CD4-positive, alpha-beta T cell treated with Interleukin-17A for 4 hours (primary cell): ENCODE measurements around the gene L1CAM.

ENCODE experiments used
- DNase-seq: peaks from one replicate; pipeline ENCODE4 v3.0.0-alpha.2; 2020; ENCODE audit warnings: mixed read lengths

Gene L1CAM

DNA sequence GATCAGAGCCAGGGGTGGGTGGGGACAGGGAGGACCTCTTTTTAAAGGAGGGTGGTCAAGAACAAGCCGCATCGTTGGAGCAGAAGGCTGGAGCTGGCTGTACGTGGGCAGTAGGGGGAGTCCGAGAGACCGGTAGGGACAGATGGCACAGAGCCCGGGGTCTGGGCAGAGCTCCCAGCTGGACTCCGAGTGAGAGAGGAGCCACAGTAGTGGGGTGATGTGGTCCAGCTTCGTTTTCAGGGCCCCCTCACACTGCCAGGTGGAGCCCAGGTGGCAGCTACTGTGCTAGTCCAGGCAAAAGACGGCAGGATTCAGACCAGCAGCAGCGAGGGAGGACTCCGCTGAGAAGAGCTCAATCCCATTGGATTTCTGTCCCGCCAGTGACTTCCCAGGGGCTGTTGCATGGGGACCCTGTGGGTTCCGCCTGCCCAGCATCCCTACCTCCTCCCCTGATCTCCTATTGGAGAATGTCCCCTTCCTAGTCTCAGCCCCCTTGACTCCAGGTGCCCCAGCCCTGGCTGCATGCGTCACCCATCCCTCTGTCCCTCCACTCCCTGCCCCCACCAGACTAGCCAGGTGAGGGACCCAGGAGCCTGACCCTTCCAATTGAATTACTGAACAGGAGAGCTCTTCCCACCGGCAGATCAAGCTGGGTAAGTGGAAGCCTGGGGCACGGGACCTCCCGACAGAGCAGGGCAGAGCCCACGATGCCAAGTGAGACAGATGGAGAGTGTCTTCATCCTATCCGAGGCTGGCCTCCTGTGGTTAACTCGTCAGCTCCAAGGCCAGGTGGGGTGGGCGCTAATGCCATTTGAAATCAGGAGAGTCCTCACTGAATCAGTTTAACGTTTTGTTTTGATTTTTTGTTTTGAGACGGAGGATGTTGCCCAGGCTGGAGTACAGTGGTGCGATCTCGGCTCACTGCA lies 37.2 kb upstream of the L1CAM start:
- peak; percentile 45 for DNase-seq

DNA sequence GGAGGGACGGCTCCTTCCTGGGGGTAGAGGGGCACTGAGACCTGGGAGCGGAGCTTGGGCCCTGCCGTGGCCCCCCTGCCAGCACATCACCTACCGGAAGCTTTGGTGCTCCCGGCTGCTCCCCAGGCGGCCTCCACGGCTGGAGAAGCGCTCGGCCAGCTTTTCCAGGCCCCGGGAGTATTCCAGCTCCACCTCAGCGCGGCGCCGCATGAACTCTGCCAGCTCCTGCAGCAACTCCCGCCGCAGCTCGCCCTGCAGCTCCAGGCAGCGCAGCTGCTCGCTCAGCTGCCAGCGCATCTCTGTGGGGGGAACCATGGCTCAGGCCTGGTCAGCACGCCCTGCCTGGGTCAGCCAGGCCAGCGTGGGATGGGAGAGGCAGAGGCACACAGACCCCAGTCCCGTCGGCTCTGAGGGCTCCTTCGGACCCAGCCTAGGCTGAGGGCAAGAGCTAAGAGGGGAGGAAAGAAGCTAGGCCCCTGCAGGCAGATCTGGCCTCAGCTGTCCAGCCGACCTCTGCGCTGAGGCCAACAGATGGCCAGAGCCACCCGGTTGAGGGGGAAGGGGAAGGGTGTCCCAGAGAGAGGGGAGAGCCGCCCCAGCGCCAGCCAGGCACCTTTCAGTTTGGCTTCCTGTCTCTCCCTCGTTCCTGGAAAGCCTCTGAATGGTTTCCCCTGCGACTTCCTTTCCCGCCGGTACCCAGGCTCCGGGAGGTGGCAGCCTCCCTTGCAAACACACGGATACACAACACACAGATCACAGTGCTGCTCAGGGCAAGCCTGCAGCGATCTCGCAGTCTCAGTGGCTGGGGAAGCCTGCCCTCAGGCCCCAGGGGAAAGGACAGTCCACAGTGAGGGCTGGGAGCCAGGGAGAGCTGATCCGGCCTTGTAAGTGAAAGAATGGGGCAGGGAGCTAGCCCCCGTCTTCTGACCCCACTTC lies 35.8 kb upstream of the L1CAM start:
- DNase-seq = peak; percentile 36

DNA sequence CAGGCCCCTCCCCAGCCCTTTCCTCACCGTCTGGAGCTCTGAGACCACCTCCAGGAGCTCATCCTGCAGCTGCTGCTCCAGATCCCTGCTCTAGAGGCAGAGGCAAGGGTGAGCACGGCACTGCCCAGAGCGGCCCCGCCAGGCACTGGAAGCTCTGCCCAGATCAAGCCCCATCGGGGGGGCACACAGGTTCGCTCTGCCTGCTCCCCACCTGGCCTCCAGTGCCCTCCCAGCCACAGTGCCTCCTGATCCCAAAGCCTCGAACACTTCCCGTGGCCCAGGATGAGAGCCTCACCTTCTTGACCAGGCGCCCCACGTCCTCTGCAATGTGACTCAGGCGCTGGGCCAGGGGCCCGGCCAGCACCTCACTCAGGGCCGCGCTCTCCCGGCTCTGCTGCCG lies 35.1 kb upstream of the L1CAM start:
- DNase-seq = no peak

DNA sequence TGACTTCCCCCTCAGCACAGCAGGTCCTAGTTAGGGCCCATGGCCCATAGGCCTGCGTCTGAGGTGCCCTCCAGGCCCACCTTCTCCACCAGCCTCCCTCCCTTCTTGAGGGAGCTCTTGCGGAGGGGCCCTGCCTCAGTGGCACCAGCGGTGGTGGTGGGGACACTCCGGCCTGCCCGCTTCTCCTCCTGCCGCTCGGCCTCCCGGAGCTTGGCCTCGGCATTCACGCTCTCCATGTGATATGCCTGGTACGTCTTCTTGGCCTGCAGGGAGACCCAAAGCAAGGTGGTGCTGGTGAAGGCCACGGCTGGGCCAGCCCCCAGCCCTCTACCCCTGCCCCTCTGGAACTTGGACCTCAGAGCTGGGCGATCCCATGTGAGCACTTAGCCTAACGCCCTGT lies 34.6 kb upstream of the L1CAM start:
- no peak for DNase-seq

DNA sequence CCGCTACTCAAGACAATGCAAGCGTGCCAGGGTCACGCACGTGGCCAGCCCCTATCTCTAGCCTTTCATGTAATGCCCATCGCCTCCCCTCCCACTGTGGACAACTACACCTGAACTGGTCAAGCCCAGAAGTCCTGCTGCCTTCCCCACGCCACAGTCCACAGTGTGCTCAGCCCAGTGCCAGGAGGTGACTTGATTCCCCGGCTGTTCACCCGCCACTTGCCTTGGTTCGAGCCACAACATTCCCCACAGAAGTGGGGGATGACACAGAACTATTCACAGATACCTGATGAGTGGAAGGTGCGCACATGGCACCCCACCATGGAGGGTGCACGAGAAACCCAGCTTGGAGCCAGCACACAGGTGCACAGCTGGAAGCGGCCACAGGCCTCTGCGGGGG lies 33.3 kb upstream of the L1CAM start:
- no peak for DNase-seq

DNA sequence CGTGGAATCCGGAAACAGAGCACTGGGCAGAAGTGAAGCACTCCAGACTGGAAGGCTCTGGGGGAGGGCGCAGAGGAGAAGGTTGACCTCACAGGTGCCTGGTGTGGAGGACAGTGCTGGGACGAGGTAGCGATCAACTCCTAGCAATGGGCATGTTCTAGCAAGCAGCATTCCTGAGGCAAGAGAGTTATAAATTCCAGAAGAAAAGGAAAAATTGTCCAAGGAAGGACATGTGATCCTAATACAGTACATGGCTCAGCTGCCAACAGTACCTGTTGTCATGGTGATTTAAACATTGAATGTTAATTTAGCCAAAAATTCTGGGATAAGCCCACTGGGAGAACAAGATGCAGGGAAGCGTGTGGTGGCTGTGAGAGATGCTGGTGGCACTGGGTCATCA lies 31.9 kb upstream of the L1CAM start:
- peak; percentile 0 for DNase-seq

DNA sequence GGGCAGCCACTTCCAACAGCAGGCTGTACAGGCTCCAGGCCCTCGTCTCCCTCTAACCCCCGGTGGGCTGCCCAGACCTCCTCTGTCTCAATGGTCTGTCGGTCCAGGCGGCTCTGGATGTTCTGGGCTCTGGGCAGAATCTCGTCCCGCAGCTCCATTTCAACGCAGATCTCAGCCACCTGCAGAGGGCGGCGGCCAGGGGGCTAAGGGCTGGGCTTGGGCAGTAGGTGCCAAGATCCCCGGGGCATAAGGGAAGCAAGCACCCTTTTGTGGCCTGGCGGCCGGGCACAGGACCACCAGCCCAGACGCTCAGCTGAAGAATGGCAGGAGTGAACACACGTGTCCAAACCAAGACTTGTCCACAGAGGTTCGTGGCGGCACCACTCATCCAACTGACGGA lies 27.7 kb upstream of the L1CAM start:
- DNase-seq = no peak

DNA sequence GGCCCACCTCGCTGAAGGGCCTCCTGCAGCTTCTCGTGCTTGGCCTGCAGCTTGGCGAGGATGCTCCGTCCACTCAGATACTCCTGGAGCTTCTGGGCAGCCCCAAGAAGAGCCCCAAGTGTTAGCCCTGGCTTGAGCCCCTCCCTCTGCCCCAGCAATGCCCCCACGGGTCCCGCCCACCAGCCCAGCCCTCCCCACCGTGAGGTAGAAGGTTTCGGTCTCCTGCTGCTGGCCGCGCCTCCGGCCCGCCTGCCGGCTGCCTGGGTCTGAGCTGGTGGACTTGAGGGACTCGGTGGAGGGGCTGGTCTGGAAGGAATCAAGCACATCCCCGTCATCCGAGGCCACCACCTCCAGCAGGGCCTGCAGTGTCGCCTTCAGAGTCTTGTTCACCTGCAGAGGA lies 27.2 kb upstream of the L1CAM start:
- no peak for DNase-seq

DNA sequence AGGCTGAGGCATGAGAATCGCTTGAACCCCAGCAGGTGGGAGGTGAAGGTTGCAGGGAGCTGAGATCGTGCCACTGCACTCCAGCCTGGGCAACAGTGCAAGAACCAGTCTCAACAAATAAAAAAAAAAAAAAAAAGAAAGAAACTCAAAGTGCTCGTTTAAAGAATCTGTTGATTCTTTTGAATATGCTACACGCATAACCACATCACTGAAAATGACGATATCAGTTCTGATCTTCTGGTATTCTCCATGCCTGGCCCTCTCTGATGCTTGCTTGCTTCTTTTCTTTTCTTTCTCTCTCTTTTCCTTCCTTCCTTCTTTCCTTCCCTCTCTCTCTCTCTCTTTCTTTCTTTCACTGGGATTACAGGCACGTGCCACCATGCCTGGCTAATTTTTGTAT lies 25.8 kb upstream of the L1CAM start:
- no peak for DNase-seq

DNA sequence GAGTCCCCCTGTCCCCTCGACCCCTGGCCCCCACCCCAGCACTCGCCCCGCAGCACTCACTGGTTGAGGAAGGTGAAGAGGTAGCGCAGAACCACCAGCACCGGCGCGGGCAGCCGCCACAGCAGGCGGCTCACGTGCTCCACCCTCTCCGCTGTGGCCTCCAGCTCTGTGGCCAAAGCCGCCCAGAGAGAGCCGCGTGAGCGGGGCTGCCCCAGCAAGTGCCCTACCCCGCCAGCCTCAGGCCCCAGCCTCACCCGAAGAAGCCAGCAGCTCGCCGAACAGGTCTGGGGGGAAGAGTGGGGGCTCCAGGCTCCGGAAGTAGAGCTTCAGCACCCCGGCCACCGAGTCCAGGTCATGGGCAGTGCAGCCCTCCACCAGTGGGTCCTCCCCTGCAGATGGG lies 24.5 kb upstream of the L1CAM start:
- no peak for DNase-seq

DNA sequence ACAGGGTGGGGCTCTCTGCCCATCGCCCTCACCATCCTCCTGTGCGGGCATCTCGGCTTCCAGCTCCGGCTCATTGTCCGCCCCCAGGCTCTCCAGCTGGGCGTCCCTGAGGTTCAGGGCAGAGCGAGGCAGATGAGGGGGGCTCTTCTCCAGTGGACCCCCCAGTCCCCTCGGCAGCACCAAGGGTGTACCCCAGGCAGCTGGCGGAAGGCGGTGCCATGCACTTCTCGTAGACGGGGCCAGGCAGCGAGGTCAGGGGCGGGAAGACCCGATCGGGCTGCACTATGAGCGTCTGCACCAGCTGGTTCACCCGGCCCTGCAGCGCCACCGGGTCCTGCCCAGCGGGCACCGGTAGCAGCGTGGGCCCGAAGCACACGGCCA lies 24.0 kb upstream of the L1CAM start:
- DNase-seq = no peak

DNA sequence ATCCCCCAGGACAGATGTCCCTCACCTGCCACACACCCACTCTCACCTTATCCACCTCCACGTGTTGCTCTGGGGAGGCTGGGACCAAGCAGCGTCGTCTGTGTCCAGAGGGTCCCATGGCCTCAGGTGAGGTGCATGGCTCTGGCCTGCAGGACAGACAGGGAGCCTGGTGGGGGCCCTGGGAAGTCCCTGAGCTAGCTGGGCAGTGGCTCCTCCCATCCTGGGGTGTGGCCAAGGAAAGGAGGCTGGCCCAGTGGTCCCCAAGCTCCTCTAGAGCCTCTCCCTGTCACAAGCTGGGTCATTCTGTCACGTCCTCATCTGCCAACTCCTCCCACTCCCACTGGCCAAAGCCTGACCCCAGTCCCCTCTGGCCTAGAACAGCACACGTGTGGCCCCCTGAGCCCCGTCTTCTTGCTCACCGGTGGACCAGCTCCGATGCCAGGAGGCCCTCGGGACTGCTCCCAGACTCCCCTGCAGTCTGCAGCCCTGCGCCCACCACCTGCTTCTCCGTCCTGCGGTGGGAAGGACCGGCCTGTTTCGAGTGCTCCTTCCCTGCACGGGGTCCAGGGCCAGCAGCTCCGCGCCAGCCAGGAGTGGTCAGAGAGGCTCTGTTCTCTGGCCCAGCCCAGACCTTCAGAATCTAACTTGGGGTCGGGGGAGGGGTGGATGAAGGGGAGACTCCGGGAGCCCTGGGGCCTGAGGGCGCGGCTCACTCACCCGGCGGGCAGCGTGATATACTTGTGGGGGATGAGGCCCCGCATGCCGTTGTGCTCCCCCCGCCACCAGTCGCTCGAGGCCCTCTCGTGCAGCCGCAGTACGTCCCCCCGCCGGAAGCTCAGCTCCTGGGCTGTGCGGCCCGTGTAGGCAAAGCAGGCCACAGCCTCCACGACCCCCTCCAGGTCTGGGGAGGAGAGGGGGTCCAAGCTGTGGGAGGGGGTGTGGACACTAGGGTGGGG lies 23.3 kb upstream of the L1CAM start:
- DNase-seq = no peak

DNA sequence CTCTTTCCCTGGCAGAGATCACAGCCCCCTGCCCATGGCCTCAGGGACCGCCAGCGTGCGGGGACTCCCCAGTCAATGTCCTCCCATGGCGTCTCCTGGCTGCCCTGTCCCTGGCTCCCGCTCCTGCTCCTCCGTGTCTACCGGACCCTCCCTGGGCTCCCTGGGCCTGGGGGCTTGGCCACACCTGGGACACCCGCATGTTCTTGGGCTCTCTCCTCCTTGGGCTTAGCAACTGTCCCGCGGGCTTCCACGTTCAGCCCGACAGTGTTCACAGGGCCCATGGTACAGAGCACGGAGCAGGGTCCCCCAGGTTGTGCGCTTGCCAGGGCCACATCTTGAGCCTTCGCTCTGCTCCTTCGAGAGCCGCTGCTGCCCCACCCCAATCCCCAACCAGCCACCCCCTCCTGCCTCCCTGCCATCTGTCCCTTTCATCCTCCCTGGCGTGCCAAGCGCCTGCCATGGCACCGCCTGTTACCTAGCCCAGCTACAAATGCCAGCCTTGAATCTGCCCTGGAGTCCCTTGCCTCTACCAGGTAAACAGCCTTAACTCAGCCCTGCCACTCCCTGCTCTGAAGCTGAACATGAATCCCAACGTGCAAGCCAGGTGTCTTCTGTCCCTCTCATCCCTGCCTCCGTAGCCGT lies 22.4 kb upstream of the L1CAM start:
- no peak for DNase-seq

DNA sequence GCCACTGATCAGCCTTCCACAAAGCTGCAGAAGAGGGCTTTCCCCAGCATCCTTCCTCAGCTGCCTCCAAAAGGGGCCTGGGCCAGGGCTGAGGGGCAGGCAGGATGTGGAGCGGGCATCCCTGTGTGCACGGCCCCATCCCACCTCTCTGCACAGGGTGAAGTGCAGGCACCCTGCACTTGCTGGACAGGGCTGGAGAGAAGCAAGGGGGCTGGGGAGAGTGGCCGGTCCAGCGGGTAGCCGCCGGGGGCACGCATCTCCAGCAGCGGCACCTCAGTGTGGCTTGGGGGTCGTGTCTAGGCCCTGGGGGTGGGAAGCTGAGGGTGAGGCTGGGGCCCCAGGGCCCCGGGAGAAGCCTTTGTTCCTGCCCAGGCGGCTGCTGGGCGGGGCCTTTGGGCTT lies 21.5 kb upstream of the L1CAM start:
- no peak for DNase-seq

DNA sequence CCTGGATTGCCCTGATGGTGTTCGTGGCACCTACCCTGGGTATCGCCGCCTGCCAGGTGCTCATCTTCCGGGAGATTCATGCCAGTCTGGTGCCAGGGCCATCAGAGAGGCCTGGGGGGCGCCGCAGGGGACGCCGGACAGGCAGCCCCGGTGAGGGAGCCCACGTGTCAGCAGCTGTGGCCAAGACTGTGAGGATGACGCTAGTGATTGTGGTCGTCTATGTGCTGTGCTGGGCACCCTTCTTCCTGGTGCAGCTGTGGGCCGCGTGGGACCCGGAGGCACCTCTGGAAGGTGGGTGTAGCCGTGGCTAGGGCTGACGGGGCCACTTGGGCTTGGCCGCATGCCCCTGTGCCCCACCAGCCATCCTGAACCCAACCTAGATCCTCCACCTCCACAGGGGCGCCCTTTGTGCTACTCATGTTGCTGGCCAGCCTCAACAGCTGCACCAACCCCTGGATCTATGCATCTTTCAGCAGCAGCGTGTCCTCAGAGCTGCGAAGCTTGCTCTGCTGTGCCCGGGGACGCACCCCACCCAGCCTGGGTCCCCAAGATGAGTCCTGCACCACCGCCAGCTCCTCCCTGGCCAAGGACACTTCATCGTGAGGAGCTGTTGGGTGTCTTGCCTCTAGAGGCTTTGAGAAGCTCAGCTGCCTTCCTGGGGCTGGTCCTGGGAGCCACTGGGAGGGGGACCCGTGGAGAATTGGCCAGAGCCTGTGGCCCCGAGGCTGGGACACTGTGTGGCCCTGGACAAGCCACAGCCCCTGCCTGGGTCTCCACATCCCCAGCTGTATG lies 20.3 kb upstream of the L1CAM start:
- no peak for DNase-seq

DNA sequence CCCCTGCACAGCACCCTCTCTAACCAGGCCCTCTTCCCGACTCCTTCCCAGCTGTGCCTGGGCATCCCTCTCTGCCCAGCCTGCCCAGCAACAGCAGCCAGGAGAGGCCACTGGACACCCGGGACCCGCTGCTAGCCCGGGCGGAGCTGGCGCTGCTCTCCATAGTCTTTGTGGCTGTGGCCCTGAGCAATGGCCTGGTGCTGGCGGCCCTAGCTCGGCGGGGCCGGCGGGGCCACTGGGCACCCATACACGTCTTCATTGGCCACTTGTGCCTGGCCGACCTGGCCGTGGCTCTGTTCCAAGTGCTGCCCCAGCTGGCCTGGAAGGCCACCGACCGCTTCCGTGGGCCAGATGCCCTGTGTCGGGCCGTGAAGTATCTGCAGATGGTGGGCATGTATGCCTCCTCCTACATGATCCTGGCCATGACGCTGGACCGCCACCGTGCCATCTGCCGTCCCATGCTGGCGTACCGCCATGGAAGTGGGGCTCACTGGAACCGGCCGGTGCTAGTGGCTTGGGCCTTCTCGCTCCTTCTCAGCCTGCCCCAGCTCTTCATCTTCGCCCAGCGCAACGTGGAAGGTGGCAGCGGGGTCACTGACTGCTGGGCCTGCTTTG lies 19.6 kb upstream of the L1CAM start:
- DNase-seq = no peak

DNA sequence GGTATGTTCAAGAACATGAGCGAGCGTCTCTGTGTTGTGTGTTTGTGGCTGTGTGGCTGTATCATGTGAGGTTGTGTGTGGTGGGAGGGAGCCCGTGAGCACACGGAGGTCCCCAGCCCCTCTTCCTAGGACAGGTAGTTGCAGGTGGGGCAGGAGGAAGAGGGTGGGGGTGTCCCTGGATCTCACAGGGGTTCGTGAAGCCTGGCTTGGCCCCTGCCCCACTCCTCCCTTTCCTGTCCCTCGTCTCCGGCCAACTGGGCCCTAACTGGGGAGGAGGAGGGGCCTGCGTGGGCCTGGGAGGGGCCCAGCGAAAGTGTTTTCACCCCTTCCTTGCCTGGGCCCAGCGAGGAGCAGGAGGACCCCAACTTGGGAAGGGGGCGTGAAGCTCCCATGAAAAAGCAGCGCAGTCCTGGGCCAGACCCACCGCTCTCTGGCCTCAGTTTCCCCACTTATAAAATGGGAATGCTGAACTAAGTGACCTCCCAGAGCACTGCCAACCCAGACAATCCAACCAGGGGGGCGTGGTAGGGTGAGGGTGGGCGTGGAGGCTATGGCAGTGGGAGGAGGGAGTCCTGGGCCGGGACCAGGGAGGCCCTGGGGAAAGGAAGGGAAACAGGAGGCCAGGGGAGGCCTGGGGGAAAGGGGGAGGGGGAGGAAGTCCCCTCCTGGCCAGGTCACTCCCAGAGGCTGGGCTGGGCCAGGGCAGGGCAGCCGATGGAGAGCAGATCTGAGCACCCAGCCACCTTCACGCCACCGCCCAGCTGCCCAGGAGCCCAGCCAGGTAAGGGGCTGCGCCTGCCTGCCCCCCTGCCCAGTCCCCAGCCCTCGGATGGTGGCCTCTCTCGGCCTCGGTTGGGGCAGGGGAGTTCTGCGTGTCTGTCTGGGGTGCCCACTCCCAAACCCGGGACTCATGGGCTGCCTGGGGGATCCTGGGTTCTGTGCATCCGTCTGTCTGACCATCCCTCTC lies 18.3 kb upstream of the L1CAM start, which contains the start of gene AVPR2:
AVPR2 (plus strand) TSS at position 683 of the 967 bp plus-strand sequence. CDS start 473 bp downstream, outside the sequence.
- DNase-seq = no peak

DNA sequence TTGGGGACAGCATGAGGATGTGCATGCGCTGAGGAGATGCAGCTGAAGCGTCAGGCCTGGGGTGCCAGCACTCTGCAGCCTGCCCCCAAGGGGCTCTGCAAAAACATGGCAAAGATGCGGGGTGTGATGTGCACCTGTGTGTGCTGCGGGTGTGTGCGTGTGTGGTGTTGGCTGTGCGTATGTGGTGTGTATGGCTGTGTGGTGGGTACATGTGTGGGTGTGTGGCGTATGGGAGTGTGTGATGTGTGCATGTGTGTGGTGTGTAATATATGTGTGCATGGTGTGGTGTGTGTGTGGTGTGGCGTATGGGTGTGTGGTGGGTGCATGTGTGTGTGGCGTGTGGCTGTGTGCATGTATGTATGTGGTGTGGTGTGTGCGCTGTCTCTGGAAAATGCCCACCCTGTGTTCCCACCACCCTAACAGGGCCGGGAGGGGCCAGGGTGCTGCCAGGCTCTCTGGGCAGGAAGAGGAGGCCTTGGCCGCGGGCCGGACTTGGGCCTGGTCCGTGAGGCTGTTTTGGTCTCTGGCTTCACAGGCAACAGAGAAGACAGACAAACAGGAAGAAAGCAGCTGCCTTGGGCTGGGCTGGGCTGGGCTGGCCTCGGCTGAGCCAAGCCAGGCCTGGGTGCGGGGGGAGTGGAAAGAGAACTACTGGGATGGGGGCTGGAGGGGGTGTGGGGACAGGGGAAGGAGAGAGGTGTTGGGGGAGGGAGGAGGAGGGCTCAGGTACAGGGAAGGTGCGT lies 17.4 kb upstream of the L1CAM start:
- DNase-seq = no peak

DNA sequence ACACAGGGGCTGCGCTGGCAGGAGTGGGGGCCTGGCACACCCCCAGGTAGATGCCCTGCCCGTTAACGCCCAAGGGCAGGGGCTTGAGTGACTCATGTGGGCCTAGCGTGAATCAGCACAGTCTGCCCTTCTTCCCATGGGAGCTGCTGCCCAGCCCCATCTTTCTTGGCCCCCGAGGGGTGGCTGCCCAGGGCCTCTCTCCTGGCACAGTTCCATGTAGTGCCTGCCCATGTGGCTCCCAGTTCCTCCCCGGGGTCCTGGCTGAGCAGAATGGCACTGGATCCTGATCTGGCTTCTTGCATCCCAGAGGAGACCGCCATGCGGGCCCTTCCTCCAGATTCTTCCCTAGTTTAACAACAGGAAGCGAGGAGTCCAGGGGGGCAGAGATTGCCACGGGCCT lies 16.4 kb upstream of the L1CAM start:
- DNase-seq = no peak
